Panc1 (cell line): Measurements from ENCODE around the gene TMC7. TPM values are rescaled to one million over a fixed set of nuclear protein-coding genes. Genes with fewer than 3 reads are reported as not detected.

ENCODE experiments used
- ATAC-seq: fragments of 200-7000 bp; cut with Tn5 transposase; 2 replicates; pipeline ENCODE4 v1.9.1; 2020; ENCODE audit warnings: mild to moderate bottlenecking, moderate library complexity
- BruUV-seq: library from RNA; stranded (reverse); fragments of 400-500 nt; replicated peaks from 2 replicates; lab custom pipeline; 2021; lab: Mats Ljungman, UMichigan
- CTCF ChIA-PET: fragments of 300-600 bp; sonication (Branson Sonifier 250); formaldehyde crosslinking; loops from one replicate; lab custom pipeline; 2022; ENCODE audit warnings: antibody characterized with exemption; lab: Charles Lee
- POLR2A ChIA-PET: fragments of 300-600 bp; sonication (Branson Sonifier 250); formaldehyde crosslinking; loops from one replicate; lab custom pipeline; 2022; ENCODE audit warnings: antibody characterized with exemption; lab: Charles Lee
- DNase-seq: peaks from one replicate; pipeline ENCODE4 v3.0.0-alpha.2; 2010; ENCODE audit warnings: low read depth, low spot score
- H3K27ac ChIP-seq: 2 replicates; pipeline ENCODE4 v1.5.1; 2011; ENCODE audit warnings: mild to moderate bottlenecking, low read length, inconsistent platforms
- H3K27me3 ChIP-seq: fragments of 200-500 bp; sonication (Bioruptor generic); 2 replicates; pipeline ENCODE4 v1.6.0; 2014; ENCODE audit warnings: low read length, inconsistent platforms; ENCODE audit not compliant: control insufficient read depth, insufficient read depth
- H3K36me3 ChIP-seq: fragments of 200-500 bp; sonication (Bioruptor generic); 2 replicates; pipeline ENCODE4 v1.5.1; 2014; ENCODE audit warnings: inconsistent platforms, mild to moderate bottlenecking, low read length, moderate library complexity; ENCODE audit not compliant: control insufficient read depth, insufficient read depth
- H3K4me1 ChIP-seq: 2 replicates; pipeline ENCODE4 v1.5.1; 2011; ENCODE audit warnings: inconsistent platforms, mild to moderate bottlenecking, low read length, moderate library complexity; ENCODE audit not compliant: control insufficient read depth, insufficient read depth
- H3K4me3 ChIP-seq, 2 experiments: 2 replicates each; pipeline ENCODE4 v1.5.1; 2011 to 2012; ENCODE audit warnings: low read depth in 2 of 2, low read length in 2 of 2, mild to moderate bottlenecking in 2 of 2, inconsistent platforms in 1 of 2, moderate library complexity in 1 of 2
- H3K9me3 ChIP-seq: fragments of 200-500 bp; sonication (Bioruptor generic); 2 replicates; pipeline ENCODE4 v1.5.1; 2014; ENCODE audit warnings: low read depth, mild to moderate bottlenecking, inconsistent platforms, low read length, moderate library complexity; ENCODE audit not compliant: control insufficient read depth, insufficient read depth
- POLR2AphosphoS5 ChIP-seq: IDR thresholded peaks from 2 replicates; pipeline ENCODE4 v1.6.1; 2012; ENCODE audit warnings: mild to moderate bottlenecking, low read depth, low read length, moderate library complexity
- SIN3A ChIP-seq: IDR thresholded peaks from 2 replicates; pipeline ENCODE4 v1.6.1; 2012; ENCODE audit warnings: low read depth, mild to moderate bottlenecking, low read length, moderate library complexity, borderline replicate concordance; ENCODE audit not compliant: insufficient read depth
- TCF7L2 ChIP-seq: IDR thresholded peaks from 2 replicates; pipeline ENCODE4 v1.6.1; 2011; ENCODE audit warnings: mild to moderate bottlenecking, low read depth, low read length, inconsistent platforms
- in situ Hi-C: cut with HindIII; loops from 2 replicates; pipeline ENCODE4 v1.10.0; 2016; ENCODE audit warnings: low sequenced_read_pairs, low pct_unique_long_range_greater_than_20kb
- intact Hi-C: fragments of 100-400 bp; cut with micrococcal nuclease; formaldehyde crosslinking; loops from one replicate; pipeline ENCODE4 v1.10.0; 2022; ENCODE audit not compliant: unreplicated experiment
- total RNA-seq: library from RNA; stranded (reverse); gene quantifications from one replicate; pipeline ENCODE4 v1.2.1, GENCODE V29; 2021; ENCODE audit not compliant: unreplicated experiment
- TF ChIP-seq, protein P1 (sequence below): fragments of 450-650 bp; IDR thresholded peaks from 2 replicates; pipeline ENCODE4 v1.5.1; 2017; ENCODE audit warnings: mild to moderate bottlenecking
- TF ChIP-seq, protein P2 (sequence below), 2 experiments: IDR thresholded peaks; 2 replicates each; pipeline ENCODE4 v1.6.1; 2011 to 2012; ENCODE audit warnings: low read depth in 2 of 2, control low read depth in 1 of 2, low read length in 1 of 2, mild to moderate bottlenecking in 1 of 2, moderate library complexity in 1 of 2; ENCODE audit not compliant: insufficient read depth in 1 of 2

The TMC7 gene
- total RNA-seq, 1 experiment from 2014 or later, result 5.1 TPM

- Histone ChIP-seq H3K27me3 (no peaks in the 10 kb centered on the region), H3K9me3 (no peaks in the 10 kb centered on the region), H3K27ac (no peak overlapping the region), H3K4me3 (no peak overlapping the region), H3K4me1 (no peaks in the 10 kb centered on the region), H3K36me3 (no peaks in the 10 kb centered on the region)
- TF ChIP-seq TCF7L2 (no peak), SIN3A (no peak), POLR2AphosphoS5 (no peak)
- TF ChIP-seq, protein P1, sequence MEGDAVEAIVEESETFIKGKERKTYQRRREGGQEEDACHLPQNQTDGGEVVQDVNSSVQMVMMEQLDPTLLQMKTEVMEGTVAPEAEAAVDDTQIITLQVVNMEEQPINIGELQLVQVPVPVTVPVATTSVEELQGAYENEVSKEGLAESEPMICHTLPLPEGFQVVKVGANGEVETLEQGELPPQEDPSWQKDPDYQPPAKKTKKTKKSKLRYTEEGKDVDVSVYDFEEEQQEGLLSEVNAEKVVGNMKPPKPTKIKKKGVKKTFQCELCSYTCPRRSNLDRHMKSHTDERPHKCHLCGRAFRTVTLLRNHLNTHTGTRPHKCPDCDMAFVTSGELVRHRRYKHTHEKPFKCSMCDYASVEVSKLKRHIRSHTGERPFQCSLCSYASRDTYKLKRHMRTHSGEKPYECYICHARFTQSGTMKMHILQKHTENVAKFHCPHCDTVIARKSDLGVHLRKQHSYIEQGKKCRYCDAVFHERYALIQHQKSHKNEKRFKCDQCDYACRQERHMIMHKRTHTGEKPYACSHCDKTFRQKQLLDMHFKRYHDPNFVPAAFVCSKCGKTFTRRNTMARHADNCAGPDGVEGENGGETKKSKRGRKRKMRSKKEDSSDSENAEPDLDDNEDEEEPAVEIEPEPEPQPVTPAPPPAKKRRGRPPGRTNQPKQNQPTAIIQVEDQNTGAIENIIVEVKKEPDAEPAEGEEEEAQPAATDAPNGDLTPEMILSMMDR, result no peak
- TF ChIP-seq, protein P2, sequence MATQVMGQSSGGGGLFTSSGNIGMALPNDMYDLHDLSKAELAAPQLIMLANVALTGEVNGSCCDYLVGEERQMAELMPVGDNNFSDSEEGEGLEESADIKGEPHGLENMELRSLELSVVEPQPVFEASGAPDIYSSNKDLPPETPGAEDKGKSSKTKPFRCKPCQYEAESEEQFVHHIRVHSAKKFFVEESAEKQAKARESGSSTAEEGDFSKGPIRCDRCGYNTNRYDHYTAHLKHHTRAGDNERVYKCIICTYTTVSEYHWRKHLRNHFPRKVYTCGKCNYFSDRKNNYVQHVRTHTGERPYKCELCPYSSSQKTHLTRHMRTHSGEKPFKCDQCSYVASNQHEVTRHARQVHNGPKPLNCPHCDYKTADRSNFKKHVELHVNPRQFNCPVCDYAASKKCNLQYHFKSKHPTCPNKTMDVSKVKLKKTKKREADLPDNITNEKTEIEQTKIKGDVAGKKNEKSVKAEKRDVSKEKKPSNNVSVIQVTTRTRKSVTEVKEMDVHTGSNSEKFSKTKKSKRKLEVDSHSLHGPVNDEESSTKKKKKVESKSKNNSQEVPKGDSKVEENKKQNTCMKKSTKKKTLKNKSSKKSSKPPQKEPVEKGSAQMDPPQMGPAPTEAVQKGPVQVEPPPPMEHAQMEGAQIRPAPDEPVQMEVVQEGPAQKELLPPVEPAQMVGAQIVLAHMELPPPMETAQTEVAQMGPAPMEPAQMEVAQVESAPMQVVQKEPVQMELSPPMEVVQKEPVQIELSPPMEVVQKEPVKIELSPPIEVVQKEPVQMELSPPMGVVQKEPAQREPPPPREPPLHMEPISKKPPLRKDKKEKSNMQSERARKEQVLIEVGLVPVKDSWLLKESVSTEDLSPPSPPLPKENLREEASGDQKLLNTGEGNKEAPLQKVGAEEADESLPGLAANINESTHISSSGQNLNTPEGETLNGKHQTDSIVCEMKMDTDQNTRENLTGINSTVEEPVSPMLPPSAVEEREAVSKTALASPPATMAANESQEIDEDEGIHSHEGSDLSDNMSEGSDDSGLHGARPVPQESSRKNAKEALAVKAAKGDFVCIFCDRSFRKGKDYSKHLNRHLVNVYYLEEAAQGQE (IDR thresholded peaks at IDR 0.05; ENCODE audit: insufficient read depth in 1 of 2, low read depth in 2 of 2, low read length in 1 of 2), result no peak
- POLR2A ChIA-PET, result no interaction called here
- BruUV-seq, result no TSS peak
- no peak for DNase-seq
- in situ Hi-C loops, result no loop called here
- CTCF ChIA-PET, result interaction anchor here (0.5 kb wide), 1 partner anchor 105 kb away, joined by 3 read pairs; no protein-coding TSS in a partner anchor
- ATAC-seq, result no peak
- intact Hi-C loops, result no loop called here
Observed at GRCh38 chr16:19046062-19046461, 62.3 kb downstream of the TMC7 start.

DNA sequence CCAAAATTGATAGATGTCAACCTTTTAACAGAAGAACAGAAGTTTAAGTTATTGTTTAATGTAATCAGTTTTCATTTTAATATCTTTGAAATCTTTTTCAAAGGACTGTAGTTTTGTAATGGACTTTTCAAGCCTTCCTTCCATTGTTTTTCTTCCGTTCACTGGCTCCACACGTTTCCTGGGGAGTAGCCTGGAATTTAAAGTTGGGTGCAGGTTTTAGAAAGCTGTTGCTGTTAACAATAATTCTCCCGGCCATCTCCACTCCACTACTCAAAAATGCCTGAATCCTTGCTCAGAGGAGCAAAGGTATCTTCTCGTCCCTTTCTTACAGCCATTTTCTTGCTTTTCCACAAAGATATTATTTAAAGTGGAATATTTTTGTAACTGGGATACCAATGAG is 79.0 kb downstream of the TMC7 start:
- H3K27ac ChIP-seq, result no peak overlapping the region
- CTCF ChIA-PET, result no interaction called here
- in situ Hi-C loops, result no loop called here

More for the DNA sequence above, 79.0 kb downstream of the TMC7 start:
- ATAC-seq, result no peak
- no peak for DNase-seq
- no peak for TF ChIP-seq POLR2AphosphoS5
- no peak for TF ChIP-seq TCF7L2
- TF ChIP-seq, protein P1, result no peak
- TF ChIP-seq SIN3A, result no peak
- TF ChIP-seq, protein P2 (IDR thresholded peaks at IDR 0.05; ENCODE audit: insufficient read depth in 1 of 2, low read depth in 2 of 2, low read length in 1 of 2), result no peak
- H3K9me3 ChIP-seq, result no peaks in the 10 kb centered on the region
- no peaks in the 10 kb centered on the region for H3K27me3 ChIP-seq
- no peaks in the 10 kb centered on the region for H3K36me3 ChIP-seq
- H3K4me1 ChIP-seq, result peaks cover 3% of the 10 kb centered on the region; the same call in 1 of the 2 replicates
- intact Hi-C loops, result no loop called here
- POLR2A ChIA-PET, result no interaction called here
- BruUV-seq, result no TSS peak
- no peak overlapping the region for H3K4me3 ChIP-seq
